ENCODE data around the gene CARS1. TPM values are rescaled to one million over a fixed set of nuclear protein-coding genes. Genes with fewer than 3 reads are reported as not detected.

CARS1 gene
- total RNA-seq, 1 experiment from 2014 or later, result 67.6 TPM

- Mint-ChIP-seq H3K27me3 (ENCODE audit: unreplicated experiment) (no peaks in the 10 kb centered on the region), H3K9me3 (ENCODE audit: low read depth, unreplicated experiment) (no peaks in the 10 kb centered on the region), H3K4me3 (ENCODE audit: low read depth, unreplicated experiment) (no peak overlapping the region), H3K36me3 (ENCODE audit: insufficient read depth, unreplicated experiment) (peaks cover 44% of the 10 kb centered on the region), H3K27ac (ENCODE audit: unreplicated experiment) (no peak overlapping the region), H3K4me1 (ENCODE audit: low read depth, unreplicated experiment) (peaks cover 26% of the 10 kb centered on the region)
- DNase-seq, result no peak
- BruUV-seq (replicated peaks), result no TSS peak
- intact Hi-C loops (cut with micrococcal nuclease; ENCODE audit: unreplicated experiment), result no loop called here
- TF ChIP-seq, protein P1, sequence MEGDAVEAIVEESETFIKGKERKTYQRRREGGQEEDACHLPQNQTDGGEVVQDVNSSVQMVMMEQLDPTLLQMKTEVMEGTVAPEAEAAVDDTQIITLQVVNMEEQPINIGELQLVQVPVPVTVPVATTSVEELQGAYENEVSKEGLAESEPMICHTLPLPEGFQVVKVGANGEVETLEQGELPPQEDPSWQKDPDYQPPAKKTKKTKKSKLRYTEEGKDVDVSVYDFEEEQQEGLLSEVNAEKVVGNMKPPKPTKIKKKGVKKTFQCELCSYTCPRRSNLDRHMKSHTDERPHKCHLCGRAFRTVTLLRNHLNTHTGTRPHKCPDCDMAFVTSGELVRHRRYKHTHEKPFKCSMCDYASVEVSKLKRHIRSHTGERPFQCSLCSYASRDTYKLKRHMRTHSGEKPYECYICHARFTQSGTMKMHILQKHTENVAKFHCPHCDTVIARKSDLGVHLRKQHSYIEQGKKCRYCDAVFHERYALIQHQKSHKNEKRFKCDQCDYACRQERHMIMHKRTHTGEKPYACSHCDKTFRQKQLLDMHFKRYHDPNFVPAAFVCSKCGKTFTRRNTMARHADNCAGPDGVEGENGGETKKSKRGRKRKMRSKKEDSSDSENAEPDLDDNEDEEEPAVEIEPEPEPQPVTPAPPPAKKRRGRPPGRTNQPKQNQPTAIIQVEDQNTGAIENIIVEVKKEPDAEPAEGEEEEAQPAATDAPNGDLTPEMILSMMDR (IDR thresholded peaks at IDR 0.05; ENCODE audit: unreplicated experiment), result no peak
- CTCF ChIA-PET, result interaction anchor here (0.6 kb wide), 2 partner anchors 21 to 657 kb away, joined by 3 to 7 read pairs; no protein-coding TSS in a partner anchor
Measured at GRCh38 chr11:2998073-2998850, 59.0 kb downstream of the CARS1 start.

DNA sequence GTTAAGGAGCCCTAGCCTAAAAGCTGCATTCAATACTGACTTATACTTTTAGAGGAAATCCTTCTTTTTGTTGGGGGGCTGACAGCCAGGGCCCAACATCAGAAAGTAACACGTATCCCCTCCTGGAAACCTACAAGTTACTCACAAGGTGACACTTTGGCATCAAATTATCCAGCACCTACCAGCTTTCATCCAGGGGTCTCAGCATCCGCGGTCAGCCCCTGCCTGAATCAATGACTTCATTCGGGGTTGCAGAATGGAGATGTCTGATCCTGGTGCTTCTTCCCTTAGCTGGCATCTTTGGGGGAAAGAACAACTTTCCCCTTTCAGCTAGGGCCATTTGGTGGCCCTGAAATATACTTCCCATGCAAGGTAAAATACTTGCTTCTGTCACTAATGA lies 59.8 kb downstream of the CARS1 start:
- CTCF ChIA-PET, result interaction anchor here (0.6 kb wide), 1 partner anchor 22 kb away, joined by 3 read pairs; no protein-coding TSS in a partner anchor
- TF ChIP-seq, protein P1 (IDR thresholded peaks at IDR 0.05; ENCODE audit: unreplicated experiment), result no peak
- Mint-ChIP-seq H3K4me3 (ENCODE audit: low read depth, unreplicated experiment) (no peak overlapping the region), H3K27me3 (ENCODE audit: unreplicated experiment) (no peaks in the 10 kb centered on the region), H3K9me3 (ENCODE audit: low read depth, unreplicated experiment) (no peaks in the 10 kb centered on the region), H3K4me1 (ENCODE audit: low read depth, unreplicated experiment) (peaks cover 20% of the 10 kb centered on the region), H3K27ac (ENCODE audit: unreplicated experiment) (no peak overlapping the region), H3K36me3 (ENCODE audit: insufficient read depth, unreplicated experiment) (peaks cover 44% of the 10 kb centered on the region)
- DNase-seq, result no peak
- no TSS peak for BruUV-seq (replicated peaks)
- intact Hi-C loops (cut with micrococcal nuclease; ENCODE audit: unreplicated experiment), result no loop called here

DNA sequence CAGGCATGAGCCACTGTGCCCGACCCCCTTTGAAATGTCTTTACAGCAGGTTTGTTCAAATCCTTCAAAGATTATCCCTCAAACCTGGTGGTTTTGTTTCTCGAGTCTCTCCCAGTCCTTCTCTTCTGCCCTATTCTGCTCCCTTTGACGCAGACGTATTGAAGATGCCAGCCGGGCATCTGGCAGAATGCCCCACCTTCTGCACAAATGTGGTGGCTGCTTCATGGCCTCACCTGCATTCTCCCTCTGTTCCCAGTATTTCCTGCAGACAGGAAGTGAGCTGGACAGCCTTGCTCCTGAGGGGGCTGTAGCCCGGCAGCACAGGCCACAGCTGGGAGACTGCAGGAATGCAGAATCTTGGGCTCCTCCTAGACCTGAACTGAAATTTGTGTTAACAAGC lies 60.2 kb downstream of the CARS1 start:
- Mint-ChIP-seq H3K4me1 (ENCODE audit: low read depth, unreplicated experiment) (peaks cover 20% of the 10 kb centered on the region), H3K4me3 (ENCODE audit: low read depth, unreplicated experiment) (no peak overlapping the region), H3K36me3 (ENCODE audit: insufficient read depth, unreplicated experiment) (peaks cover 46% of the 10 kb centered on the region), H3K9me3 (ENCODE audit: low read depth, unreplicated experiment) (no peaks in the 10 kb centered on the region), H3K27ac (ENCODE audit: unreplicated experiment) (no peak overlapping the region), H3K27me3 (ENCODE audit: unreplicated experiment) (no peaks in the 10 kb centered on the region)
- CTCF ChIA-PET, result no interaction called here
- intact Hi-C loops (cut with micrococcal nuclease; ENCODE audit: unreplicated experiment), result no loop called here
- no peak for DNase-seq
- no TSS peak for BruUV-seq (replicated peaks)
- TF ChIP-seq, protein P1 (IDR thresholded peaks at IDR 0.05; ENCODE audit: unreplicated experiment), result no peak

DNA sequence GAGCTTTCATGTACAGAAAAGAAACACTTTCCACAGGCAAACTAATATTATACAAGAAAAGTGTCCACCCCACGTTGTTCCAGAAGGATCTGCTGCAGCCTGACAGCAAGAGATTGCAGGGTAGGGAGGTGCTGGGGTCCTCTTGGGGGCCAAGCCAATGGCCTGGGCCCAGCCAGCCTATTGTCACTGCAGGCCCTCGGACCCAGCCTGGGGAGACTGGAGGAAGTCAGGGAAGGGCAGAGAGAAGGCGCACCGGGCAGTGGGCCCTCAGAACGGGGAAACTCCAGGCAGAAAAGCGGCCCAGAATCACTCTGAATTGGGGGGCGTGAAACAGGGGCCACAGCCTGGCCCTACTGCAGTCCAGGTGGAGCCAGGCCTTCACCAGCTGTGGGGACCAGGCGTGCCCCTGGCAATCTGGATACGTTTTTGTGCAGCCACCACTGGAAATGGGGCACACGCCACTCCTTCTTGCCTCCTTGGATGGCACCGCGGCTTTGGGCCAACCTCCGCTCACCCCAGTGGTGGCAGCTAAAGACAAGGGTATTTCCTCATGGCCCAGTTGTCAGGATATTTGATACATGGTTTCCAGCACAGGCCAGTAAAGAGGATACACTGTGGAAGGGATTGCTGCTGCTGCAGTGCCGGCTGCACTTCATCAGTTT lies 61.2 kb downstream of the CARS1 start:
- TF ChIP-seq, protein P1 (IDR thresholded peaks at IDR 0.05; ENCODE audit: unreplicated experiment), result no peak

More for the DNA sequence above, 61.2 kb downstream of the CARS1 start:
- no peaks in the 10 kb centered on the region for H3K27me3 Mint-ChIP-seq (ENCODE audit: unreplicated experiment)
- H3K36me3 Mint-ChIP-seq (ENCODE audit: insufficient read depth, unreplicated experiment), result peaks cover 47% of the 10 kb centered on the region
- no peaks in the 10 kb centered on the region for H3K9me3 Mint-ChIP-seq (ENCODE audit: low read depth, unreplicated experiment)
- DNase-seq, result no peak
- intact Hi-C loops (cut with micrococcal nuclease; ENCODE audit: unreplicated experiment), result no loop called here
- BruUV-seq (replicated peaks), result no TSS peak
- CTCF ChIA-PET, result no interaction called here
- no peak overlapping the region for H3K4me3 Mint-ChIP-seq (ENCODE audit: low read depth, unreplicated experiment)
- H3K27ac Mint-ChIP-seq (ENCODE audit: unreplicated experiment), result no peak overlapping the region
- peaks cover 13% of the 10 kb centered on the region for H3K4me1 Mint-ChIP-seq (ENCODE audit: low read depth, unreplicated experiment)
